IPS-11a (cell line): ENCODE results near the gene SCAMP2.
"Not testable (repeated sequence)": the region's sequence is repeated elsewhere in the genome, so short reads cannot be mapped to it uniquely, and the experiment has no call there.

Experiments
- H3K4me3 ChIP-seq: one replicate; pipeline ENCODE4 v1.5.1; 2013; ENCODE audit warnings: low read depth, low read length, control low read depth

SCAMP2 gene

DNA sequence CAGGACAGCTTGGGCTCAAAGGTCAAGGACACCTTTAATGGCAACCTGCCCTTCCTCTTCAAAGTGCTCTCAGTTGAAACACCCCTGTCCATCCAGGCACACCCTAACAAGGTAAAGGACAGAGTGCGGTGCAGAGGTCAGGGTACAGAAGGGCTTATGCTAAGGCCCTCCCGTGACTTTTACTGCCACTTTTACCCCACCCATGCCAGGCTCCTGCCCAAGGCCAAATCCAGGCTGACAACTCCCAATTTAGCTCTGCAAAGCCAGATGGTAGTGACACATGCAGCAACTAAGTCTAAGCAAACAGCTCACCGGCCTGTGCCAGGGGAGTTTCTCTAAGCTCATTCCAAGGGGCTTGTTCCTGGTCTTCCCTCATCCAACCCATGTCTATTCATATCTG, 18.3 kb upstream of the SCAMP2 start:
- H3K4me3 ChIP-seq = no peak overlapping the region

- peak overlapping the region; percentile 94 for H3K4me3 ChIP-seq
Observed at GRCh38 chr15:74890665-74890960, 17.4 kb upstream of the SCAMP2 start.

GRCh38 chr15:74889883-74890664, 16.9 kb upstream of the SCAMP2 start, which contains the start of gene MPI:
Gene MPI, plus strand, starts transcription at chr15:74890042. Its CDS starts 32 bp downstream, at chr15:74890074.
- H3K4me3 ChIP-seq = peak within 1 kb of the TSS; percentile 94

DNA sequence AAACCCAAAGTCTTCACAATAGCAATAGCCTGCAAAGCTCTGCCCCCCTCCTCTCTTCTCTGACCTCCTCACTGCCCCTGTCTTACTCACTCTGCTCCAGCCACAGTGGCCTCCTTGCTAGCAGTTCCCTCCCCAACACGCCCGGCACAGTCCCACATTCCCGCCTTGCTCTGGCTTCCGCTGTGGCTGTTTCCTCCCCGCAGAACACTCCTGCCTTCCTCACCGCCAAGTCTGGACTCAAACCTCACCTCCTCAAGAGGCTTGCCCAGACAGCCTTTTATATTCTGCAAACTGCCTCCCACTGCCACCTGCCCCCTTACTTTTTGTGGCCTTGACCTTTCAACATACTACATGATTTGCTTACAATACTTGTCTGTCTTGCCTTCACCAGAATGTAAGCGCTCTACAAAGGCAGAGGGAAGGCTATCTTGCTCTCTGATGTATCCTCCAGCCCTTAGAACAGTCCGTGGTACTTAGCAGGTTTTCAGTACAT, 16.3 kb upstream of the SCAMP2 start:
- peak overlapping the region; percentile 94 for H3K4me3 ChIP-seq

- H3K4me3 ChIP-seq = no peak overlapping the region
Observed at GRCh38 chr15:74888716-74889115, 15.6 kb upstream of the SCAMP2 start.

DNA sequence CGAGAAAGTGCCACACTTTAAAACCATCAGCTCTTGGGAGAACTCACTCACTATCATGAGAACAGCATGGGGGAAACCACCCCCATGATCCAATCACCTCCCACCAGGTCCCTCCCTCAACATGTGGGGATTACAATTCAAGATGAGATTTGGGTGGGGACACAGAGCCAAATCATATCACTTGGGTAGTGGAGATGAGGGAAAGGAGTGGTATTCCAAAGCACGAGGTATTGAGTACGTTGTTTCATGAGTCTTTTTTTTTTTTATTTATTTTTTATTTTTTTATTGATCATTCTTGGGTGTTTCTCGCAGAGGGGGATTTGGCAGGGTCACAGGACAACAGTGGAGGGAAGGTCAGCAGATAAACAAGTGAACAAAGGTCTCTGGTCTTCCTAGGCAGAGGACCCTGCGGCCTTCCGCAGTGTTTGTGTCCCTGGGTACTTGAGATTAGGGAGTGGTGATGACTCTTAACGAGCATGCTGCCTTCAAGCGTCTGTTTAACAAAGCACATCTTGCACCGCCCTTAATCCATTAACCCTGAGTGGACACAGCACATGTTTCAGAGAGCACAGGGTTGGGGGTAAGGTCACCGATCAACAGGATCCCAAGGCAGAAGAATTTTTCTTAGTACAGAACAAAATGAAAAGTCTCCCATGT, 14.5 kb upstream of the SCAMP2 start:
- H3K4me3 ChIP-seq = not testable (repeated sequence)

GRCh38 chr15:74885461-74885860, 12.3 kb upstream of the SCAMP2 start:
- H3K4me3 ChIP-seq = no peak overlapping the region

GRCh38 chr15:74884428-74885223, 11.5 kb upstream of the SCAMP2 start:
- H3K4me3 ChIP-seq = no peak overlapping the region

GRCh38 chr15:74882528-74882927, 9.4 kb upstream of the SCAMP2 start:
- no peak overlapping the region for H3K4me3 ChIP-seq

- no peak overlapping the region for H3K4me3 ChIP-seq
Observed at GRCh38 chr15:74878273-74878672, 5.1 kb upstream of the SCAMP2 start.

DNA sequence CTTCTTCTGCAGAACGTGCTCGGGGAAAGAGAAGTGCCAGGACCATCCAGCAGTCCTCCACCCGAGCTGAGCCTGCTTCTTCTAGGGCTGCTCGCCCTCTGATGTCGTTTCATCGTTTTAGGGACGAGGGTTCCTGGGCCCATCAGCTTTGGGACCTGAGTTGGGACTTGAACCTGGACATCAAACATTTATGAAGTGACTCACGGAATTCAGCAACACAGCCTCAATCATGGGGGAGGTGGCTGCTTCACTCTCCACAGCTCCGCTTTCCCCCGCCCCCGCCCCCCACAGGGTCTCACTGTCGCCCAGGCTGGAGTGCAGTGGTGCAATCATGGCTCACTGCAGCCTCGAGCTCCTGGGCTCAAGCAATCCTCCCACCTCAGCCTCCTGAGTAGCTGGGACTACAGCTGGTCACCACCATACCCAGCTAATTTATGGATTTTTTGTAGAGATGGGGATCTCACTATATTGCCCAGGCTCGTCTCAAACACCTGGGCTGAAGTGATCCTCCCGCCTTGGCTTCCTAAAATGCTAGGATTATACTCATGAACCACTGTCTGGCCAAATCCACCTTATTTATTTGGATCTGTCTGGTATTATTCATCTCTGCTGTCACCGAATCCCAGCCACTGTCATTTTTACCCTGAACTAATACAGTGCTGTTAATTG, 725 bp upstream of the SCAMP2 start:
- peak overlapping the region; percentile 30 for H3K4me3 ChIP-seq

- peak overlapping the region; percentile 69 for H3K4me3 ChIP-seq
Observed at GRCh38 chr15:74872702-74873035, 496 bp downstream of the SCAMP2 start.

DNA sequence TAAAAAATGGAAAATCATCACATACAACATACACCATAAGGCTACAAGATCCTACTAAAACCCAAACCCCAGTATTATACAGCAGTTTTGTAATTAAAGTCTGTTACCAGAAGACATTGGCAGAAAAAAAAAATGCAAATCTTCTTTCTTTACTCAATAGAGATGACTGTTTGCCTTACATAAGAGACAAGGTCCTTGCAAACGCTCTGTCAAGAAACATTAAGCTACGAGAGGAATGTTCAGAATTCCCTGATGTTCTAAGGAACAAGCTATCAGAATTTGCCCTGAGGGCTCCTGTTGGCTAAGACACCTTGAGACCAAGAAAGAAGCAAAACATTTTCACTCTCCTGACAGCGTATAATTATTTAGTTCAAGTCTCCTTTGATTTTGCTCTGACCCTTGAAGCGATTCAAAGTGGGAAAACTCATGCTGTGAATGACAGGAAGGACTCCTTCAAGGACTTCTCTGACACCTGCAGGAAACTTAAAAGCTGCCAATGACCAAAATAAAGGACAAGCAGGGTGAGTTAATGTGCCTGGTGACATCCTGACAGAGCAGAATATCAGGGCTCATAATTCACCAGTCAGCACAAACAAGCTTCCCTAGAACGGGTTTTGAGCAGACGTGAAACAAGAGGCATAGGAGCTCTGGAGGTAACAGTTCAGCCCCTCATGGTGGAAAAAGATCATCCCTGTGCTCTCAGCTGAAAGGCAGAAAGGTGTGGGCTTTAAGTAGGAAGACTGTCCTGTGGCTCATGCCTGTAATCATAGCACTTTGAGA, 2.5 kb downstream of the SCAMP2 start:
- no peak overlapping the region for H3K4me3 ChIP-seq

DNA sequence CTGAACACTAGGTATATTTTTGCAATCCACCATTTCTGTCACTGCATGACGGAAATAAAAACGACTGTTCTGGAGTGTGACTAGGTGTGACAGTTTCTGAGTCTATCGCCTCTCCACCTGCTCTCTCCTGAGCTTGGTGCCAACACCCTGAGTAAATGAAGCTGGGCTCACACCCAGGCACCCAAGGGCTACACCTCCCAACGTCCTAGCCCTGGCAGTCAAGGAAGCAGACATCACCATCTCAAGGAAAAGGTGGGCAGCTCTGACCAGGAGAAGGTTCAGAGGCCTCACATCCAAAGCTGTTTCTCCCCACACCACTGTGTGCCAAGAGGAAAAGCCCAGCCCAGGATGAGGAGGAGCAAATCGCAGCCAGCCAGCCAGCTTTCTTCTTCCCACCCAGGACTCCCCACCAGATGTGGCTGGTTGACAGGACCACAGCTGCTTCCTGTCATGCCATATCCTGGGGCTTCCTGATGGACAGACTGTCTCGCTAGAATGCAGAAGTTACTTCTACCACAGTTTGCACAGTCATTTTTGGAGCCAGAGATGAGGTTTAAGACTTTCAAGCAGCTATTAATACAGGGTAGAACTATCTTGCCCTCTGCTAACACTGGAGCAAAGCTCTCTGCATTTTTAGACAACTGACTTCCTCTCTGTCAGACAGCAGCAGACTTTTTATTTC, 3.3 kb downstream of the SCAMP2 start:
- no peak overlapping the region for H3K4me3 ChIP-seq

- H3K4me3 ChIP-seq = no peak overlapping the region
Observed at GRCh38 chr15:74869372-74869725, 3.8 kb downstream of the SCAMP2 start.

- no peak overlapping the region for H3K4me3 ChIP-seq
Observed at GRCh38 chr15:74868059-74868458, 5.1 kb downstream of the SCAMP2 start.

GRCh38 chr15:74867466-74868038, 5.6 kb downstream of the SCAMP2 start:
- no peak overlapping the region for H3K4me3 ChIP-seq

- H3K4me3 ChIP-seq = no peak overlapping the region
Observed at GRCh38 chr15:74866090-74866489, 7.1 kb downstream of the SCAMP2 start.

- H3K4me3 ChIP-seq = no peak overlapping the region
Observed at GRCh38 chr15:74865316-74865715, 7.8 kb downstream of the SCAMP2 start.

GRCh38 chr15:74864296-74864695, 8.9 kb downstream of the SCAMP2 start:
- H3K4me3 ChIP-seq = no peak overlapping the region
